A673 (cell line): ENCODE measurements around the gene MYL9. TPM values are rescaled to one million over a fixed set of nuclear protein-coding genes. Genes with fewer than 3 reads are reported as not detected.

ENCODE experiments used
- BruUV-seq: library from RNA; stranded (reverse); fragments of 400-500 nt; replicated peaks from 2 replicates; lab custom pipeline; 2021; lab: Mats Ljungman, UMichigan
- CTCF ChIA-PET: fragments of 300-600 bp; sonication (Branson Sonifier 250); formaldehyde crosslinking; loops from one replicate; lab custom pipeline; 2022; ENCODE audit warnings: antibody characterized with exemption; lab: Charles Lee
- POLR2A ChIA-PET: fragments of 300-600 bp; sonication (Branson Sonifier 250); formaldehyde crosslinking; loops from one replicate; lab custom pipeline; 2022; ENCODE audit warnings: antibody characterized with exemption; ENCODE audit not compliant: low non-redundant PET; lab: Charles Lee
- DNase-seq: peaks from one replicate; pipeline ENCODE4 v3.0.0-alpha.2; 2015; ENCODE audit warnings: low spot score
- H3K27ac ChIP-seq: fragments of 200-600 bp; sonication (generic); 2 replicates; pipeline ENCODE4 v1.5.1; 2016; ENCODE audit warnings: mixed run types, low read depth, mild to moderate bottlenecking, mixed read lengths, antibody characterized with exemption, low read length; ENCODE audit not compliant: poor library complexity, severe bottlenecking
- H3K27me3 ChIP-seq: fragments of 200-600 bp; sonication (generic); replicated peaks from 2 replicates; pipeline ENCODE4 v1.6.1; 2017; ENCODE audit warnings: mixed run types, low read depth, mild to moderate bottlenecking, mixed read lengths, antibody characterized with exemption, low read length; ENCODE audit not compliant: insufficient read depth, poor library complexity
- H3K36me3 ChIP-seq: fragments of 200-600 bp; sonication (generic); 2 replicates; pipeline ENCODE4 v1.6.1; 2016; ENCODE audit warnings: mixed run types, mild to moderate bottlenecking, mixed read lengths, antibody characterized with exemption, low read length; ENCODE audit not compliant: insufficient read depth, poor library complexity, severe bottlenecking
- H3K4me1 ChIP-seq: fragments of 200-600 bp; sonication (generic); 2 replicates; pipeline ENCODE4 v1.6.1; 2017; ENCODE audit warnings: mixed run types, mild to moderate bottlenecking, mixed read lengths, antibody characterized with exemption, low read length; ENCODE audit not compliant: insufficient read depth, poor library complexity, severe bottlenecking
- H3K4me3 ChIP-seq: fragments of 200-600 bp; sonication (generic); 2 replicates; pipeline ENCODE4 v1.5.1; 2016; ENCODE audit warnings: low read depth, mixed run types, mild to moderate bottlenecking, mixed read lengths, low read length; ENCODE audit not compliant: poor library complexity, severe bottlenecking
- H3K9me3 ChIP-seq: fragments of 200-600 bp; sonication (generic); 2 replicates; pipeline ENCODE4 v1.6.1; 2016; ENCODE audit warnings: mixed run types, low read depth, mild to moderate bottlenecking, mixed read lengths, antibody characterized with exemption, low read length; ENCODE audit not compliant: poor library complexity, severe bottlenecking
- CTCF ChIP-seq: fragments of 300-800, 200-600 bp; sonication (generic); conservative IDR thresholded peaks from 2 replicates; pipeline ENCODE4 v1.5.1; 2017; ENCODE audit warnings: low read depth, mild to moderate bottlenecking, antibody characterized with exemption, low read length, moderate library complexity, mixed read lengths
- EZH2 ChIP-seq: fragments of 200-600 bp; sonication (generic); IDR thresholded peaks from 2 replicates; pipeline ENCODE4 v1.6.1; 2017; ENCODE audit warnings: borderline replicate concordance, low read depth, mild to moderate bottlenecking, mixed read lengths, antibody characterized with exemption, low read length; ENCODE audit not compliant: poor library complexity, severe bottlenecking
- intact Hi-C: fragments of 100-400 bp; cut with micrococcal nuclease; formaldehyde crosslinking; loops from one replicate; pipeline ENCODE4 v1.10.0; 2022; ENCODE audit not compliant: unreplicated experiment
- total RNA-seq: library from RNA; stranded (reverse); gene quantifications from 2 replicates; pipeline ENCODE4 v1.2.3, GENCODE V29; 2021

MYL9 gene
- total RNA-seq, 1 experiment from 2014 or later, result not detected

GRCh38 chr20:36501367-36502006, 39.8 kb upstream of the MYL9 start:
- Histone ChIP-seq H3K4me3 (no peak overlapping the region), H3K36me3 (peaks cover 36% of the 10 kb centered on the region), H3K27me3 (no peaks in the 10 kb centered on the region), H3K4me1 (no peaks in the 10 kb centered on the region), H3K27ac (no peak overlapping the region), H3K9me3 (no peaks in the 10 kb centered on the region)
- intact Hi-C loops, result no loop called here
- ChIA-PET POLR2A (no interaction called here), CTCF (interaction anchor here (0.5 to 0.7 kb wide), 2 partner anchors 285 to 572 kb away, joined by 4 to 10 read pairs; no protein-coding TSS in a partner anchor)
- no peak for DNase-seq
- TF ChIP-seq CTCF (no peak), EZH2 (no peak)
- no TSS peak for BruUV-seq

- H3K27ac ChIP-seq, result no peak overlapping the region
- no peaks in the 10 kb centered on the region for H3K9me3 ChIP-seq
- CTCF ChIA-PET, result no interaction called here
- BruUV-seq, result no TSS peak
- H3K4me3 ChIP-seq, result no peak overlapping the region
- POLR2A ChIA-PET, result no interaction called here
- H3K36me3 ChIP-seq, result peaks cover 22% of the 10 kb centered on the region
- TF ChIP-seq CTCF (no peak), EZH2 (no peak)
- H3K27me3 ChIP-seq, result no peaks in the 10 kb centered on the region
- H3K4me1 ChIP-seq, result no peaks in the 10 kb centered on the region
- DNase-seq, result no peak
- intact Hi-C loops, result no loop called here
These were observed 37.0 kb upstream of the MYL9 start for GRCh38 chr20:36504295-36504694.

- intact Hi-C loops, result loop anchor here (5.0 kb wide), 1 partner anchor 81 kb away; no protein-coding TSS in a partner anchor
These were observed 35.1 kb upstream of the MYL9 start for GRCh38 chr20:36506253-36506652.

More at GRCh38 chr20:36506253-36506652, 35.1 kb upstream of the MYL9 start:
- DNase-seq, result peak; percentile 39
- CTCF ChIA-PET, result interaction anchor here (0.5 to 1.0 kb wide), 4 partner anchors 14 to 99 kb away, joined by 3 to 7 read pairs (median 4); no protein-coding TSS in a partner anchor
- Histone ChIP-seq H3K4me3 (no peak overlapping the region), H3K9me3 (no peaks in the 10 kb centered on the region), H3K36me3 (peaks cover 15% of the 10 kb centered on the region), H3K4me1 (no peaks in the 10 kb centered on the region), H3K27me3 (no peaks in the 10 kb centered on the region), H3K27ac (no peak overlapping the region)
- POLR2A ChIA-PET, result no interaction called here
- no peak for TF ChIP-seq EZH2
- TF ChIP-seq CTCF, result peak; percentile 63
- BruUV-seq, result no TSS peak
